Measurements from ENCODE around the gene FMO4.

DNA sequence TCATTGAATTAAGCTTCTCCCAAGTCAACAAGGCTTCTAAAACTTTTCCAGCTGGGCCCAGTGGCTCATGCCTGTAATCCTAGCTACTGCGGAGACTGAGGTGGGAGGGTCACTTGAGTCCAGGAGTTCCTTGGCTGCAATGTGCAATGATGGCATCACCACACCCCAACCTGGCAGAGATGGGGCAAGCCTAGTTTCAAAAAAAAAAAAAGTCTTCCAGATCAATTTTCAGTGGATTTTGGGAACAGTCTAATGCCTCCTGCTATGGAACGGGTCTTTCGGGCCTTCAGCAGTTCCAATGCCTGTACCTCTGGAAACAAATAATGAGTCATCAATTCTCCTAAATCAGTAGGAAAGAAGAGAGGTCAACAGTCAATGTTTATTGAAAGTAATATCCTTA, 38.0 kb downstream of the FMO4 start:
- TF ChIP-seq, protein P1, sequence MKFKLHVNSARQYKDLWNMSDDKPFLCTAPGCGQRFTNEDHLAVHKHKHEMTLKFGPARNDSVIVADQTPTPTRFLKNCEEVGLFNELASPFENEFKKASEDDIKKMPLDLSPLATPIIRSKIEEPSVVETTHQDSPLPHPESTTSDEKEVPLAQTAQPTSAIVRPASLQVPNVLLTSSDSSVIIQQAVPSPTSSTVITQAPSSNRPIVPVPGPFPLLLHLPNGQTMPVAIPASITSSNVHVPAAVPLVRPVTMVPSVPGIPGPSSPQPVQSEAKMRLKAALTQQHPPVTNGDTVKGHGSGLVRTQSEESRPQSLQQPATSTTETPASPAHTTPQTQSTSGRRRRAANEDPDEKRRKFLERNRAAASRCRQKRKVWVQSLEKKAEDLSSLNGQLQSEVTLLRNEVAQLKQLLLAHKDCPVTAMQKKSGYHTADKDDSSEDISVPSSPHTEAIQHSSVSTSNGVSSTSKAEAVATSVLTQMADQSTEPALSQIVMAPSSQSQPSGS (tag by site-specific recombination; IDR thresholded peaks at IDR 0.05; ENCODE audit: low read depth), result no peak
- TF ChIP-seq SETDB1 (IDR thresholded peaks at IDR 0.05; ENCODE audit: insufficient read length, low read length), result no peak

Measured in HEK293 (cell line).